A673 (cell line): ENCODE measurements around the gene MORN5.

Experiments
- CTCF ChIP-seq: fragments of 300-800, 200-600 bp; sonication (generic); conservative IDR thresholded peaks from 2 replicates; pipeline ENCODE4 v1.5.1; 2017; ENCODE audit warnings: low read depth, mild to moderate bottlenecking, antibody characterized with exemption, low read length, moderate library complexity, mixed read lengths
- EZH2 ChIP-seq: fragments of 200-600 bp; sonication (generic); IDR thresholded peaks from 2 replicates; pipeline ENCODE4 v1.6.1; 2017; ENCODE audit warnings: borderline replicate concordance, low read depth, mild to moderate bottlenecking, mixed read lengths, antibody characterized with exemption, low read length; ENCODE audit not compliant: poor library complexity, severe bottlenecking

DNA sequence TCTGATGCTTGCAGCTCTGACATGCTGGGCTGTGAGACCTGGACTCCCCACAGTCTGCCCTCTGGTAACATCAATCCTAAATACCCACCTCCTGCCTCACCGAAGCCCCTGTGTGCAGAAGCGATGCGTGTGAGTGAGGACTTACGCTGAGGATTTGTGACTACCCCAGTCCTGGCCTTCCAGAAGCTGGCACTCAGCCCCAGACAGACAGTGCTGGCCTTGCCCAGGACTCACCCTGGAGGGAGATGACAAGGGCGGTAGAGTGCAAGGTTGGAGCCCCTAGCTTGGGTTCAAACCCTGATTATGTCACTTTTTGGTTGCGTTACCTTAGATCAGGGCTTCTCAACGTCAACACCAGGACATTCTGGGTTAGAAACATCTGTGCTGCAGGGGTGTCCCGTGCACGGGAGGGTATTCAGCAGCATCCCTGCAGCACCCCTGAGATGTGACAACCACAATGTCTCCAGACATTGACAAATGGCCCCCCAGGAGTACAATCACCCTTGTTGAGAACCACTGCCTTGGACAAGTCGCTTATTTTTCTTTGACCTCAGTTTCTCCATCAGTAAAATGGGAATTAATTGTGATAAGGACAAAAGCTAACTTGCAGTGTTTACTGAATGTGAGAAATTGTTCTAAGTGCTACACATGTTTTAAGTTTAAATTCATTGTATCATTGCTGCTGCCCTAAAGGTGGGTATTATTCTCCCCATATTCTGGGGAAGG is 43.1 kb upstream of the MORN5 start:
- no peak for TF ChIP-seq CTCF
- no peak for TF ChIP-seq EZH2
